HG03571 (cell line): ENCODE data around the gene NDUFB3.

ENCODE experiments used
- ATAC-seq: cut with Tn5 transposase; IDR thresholded peaks from one replicate; pipeline ENCODE4 v1.9.1; 2021; ENCODE audit not compliant: unreplicated experiment

Gene NDUFB3

GRCh38 chr2:201127570-201127969, 55.8 kb downstream of the NDUFB3 start:
- ATAC-seq, result no peak

GRCh38 chr2:201128033-201128432, 56.2 kb downstream of the NDUFB3 start:
- ATAC-seq, result no peak

- no peak for ATAC-seq
Measured at GRCh38 chr2:201128933-201129505, 57.2 kb downstream of the NDUFB3 start.

- ATAC-seq, result no peak
Measured at GRCh38 chr2:201130524-201131186, 58.9 kb downstream of the NDUFB3 start.

GRCh38 chr2:201132518-201132917, 60.7 kb downstream of the NDUFB3 start:
- ATAC-seq, result peak; percentile 39
